ENCODE results near the gene SIK3. TPM values are rescaled to one million over a fixed set of nuclear protein-coding genes. Genes with fewer than 3 reads are reported as not detected.

The SIK3 gene
- total and polyA plus RNA-seq, 2 donors (not counting 3 experiments of a cell fraction or from before 2014, with no cell fraction given): 10.3 to 21.3 TPM

DNA sequence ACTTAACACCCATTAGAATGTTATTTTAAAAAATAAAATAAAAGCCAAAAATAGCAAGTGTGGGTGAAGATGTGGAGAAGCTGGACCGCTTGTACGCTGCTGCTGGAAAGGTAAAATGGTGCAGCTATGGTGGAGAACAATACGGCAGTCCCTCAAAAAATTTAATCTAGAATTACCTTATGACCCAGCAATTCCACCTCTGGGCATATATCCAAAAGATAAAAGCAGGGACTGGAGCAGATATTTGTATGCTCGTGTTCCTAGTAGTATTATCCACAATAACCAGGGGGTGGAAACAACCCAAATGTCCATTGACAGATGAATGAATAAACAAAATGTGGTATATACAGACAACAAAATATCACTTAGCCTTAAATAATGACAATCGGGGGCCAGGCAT is 300.4 kb downstream of the SIK3 start:
- FAIRE-seq: no peak
- BruUV-seq (replicated peaks): no TSS peak
- Histone ChIP-seq H3K4me2 (ENCODE audit: insufficient read depth, low read length) (no peak overlapping the region), H3K4me3 (replicated peaks in 1 of 3; ENCODE audit: insufficient read depth in 1 of 3, low read depth in 1 of 3, low read length in 3 of 3) (no peak overlapping the region), H3K27me3 (ENCODE audit: control insufficient read depth in 2 of 2, insufficient read depth in 2 of 2, low read length in 2 of 2) (peaks cover 4 to 8% of the 10 kb centered on the region in 2 experiments), H3K36me3 (ENCODE audit: control insufficient read depth in 2 of 2, extremely low read depth in 1 of 2, insufficient read depth in 2 of 2, low read length in 2 of 2) (no peaks in the 10 kb centered on the region), H3K9ac (replicated peaks; ENCODE audit: extremely low read depth, insufficient read depth, low read length) (no peak overlapping the region), H4K20me1 (replicated peaks; ENCODE audit: control insufficient read depth, extremely low read depth, insufficient read depth, low read length) (no peaks in the 10 kb centered on the region), H3K9me1 (replicated peaks; ENCODE audit: control insufficient read depth, extremely low read depth, insufficient read depth, low read length) (no peaks in the 10 kb centered on the region), H3K79me2 (ENCODE audit: control insufficient read depth, insufficient read depth, low read length) (no peaks in the 10 kb centered on the region), H3K4me1 (ENCODE audit: control insufficient read depth, extremely low read depth, insufficient read depth, low read length) (no peaks in the 10 kb centered on the region), H3K27ac (ENCODE audit: insufficient read depth, low read depth, low read length) (no peak overlapping the region), H3K9me3 (replicated peaks; ENCODE audit: control insufficient read depth, insufficient read depth, low read length) (no peaks in the 10 kb centered on the region), H2AFZ (ENCODE audit: low read depth, low read length) (no peak overlapping the region)
- DNase-seq (ENCODE audit: low read depth, low spot score): no peak
- dilution Hi-C loops (cut with MboI; ENCODE audit: extremely low pct_ligation_motif_present, low sequenced_read_pairs) (no loop called here), intact Hi-C loops (cut with micrococcal nuclease) (no loop called here)
- POLR2A ChIA-PET: no interaction called here
- CTCF ChIA-PET: interaction anchor here (1.5 kb wide), 1 partner anchor 36 kb away, joined by 3 read pairs; no protein-coding TSS in a partner anchor
- TF ChIP-seq GATA2 (IDR thresholded peaks at IDR 0.05; ENCODE audit: insufficient read depth, insufficient read length, low read depth, low read length): no peak
- TF ChIP-seq, protein P1, sequence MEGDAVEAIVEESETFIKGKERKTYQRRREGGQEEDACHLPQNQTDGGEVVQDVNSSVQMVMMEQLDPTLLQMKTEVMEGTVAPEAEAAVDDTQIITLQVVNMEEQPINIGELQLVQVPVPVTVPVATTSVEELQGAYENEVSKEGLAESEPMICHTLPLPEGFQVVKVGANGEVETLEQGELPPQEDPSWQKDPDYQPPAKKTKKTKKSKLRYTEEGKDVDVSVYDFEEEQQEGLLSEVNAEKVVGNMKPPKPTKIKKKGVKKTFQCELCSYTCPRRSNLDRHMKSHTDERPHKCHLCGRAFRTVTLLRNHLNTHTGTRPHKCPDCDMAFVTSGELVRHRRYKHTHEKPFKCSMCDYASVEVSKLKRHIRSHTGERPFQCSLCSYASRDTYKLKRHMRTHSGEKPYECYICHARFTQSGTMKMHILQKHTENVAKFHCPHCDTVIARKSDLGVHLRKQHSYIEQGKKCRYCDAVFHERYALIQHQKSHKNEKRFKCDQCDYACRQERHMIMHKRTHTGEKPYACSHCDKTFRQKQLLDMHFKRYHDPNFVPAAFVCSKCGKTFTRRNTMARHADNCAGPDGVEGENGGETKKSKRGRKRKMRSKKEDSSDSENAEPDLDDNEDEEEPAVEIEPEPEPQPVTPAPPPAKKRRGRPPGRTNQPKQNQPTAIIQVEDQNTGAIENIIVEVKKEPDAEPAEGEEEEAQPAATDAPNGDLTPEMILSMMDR (IDR thresholded peaks at IDR 0.05; ENCODE audit: extremely low read depth in 1 of 2, insufficient read depth in 1 of 2, low read depth in 1 of 2, low read length in 2 of 2): no peak

DNA sequence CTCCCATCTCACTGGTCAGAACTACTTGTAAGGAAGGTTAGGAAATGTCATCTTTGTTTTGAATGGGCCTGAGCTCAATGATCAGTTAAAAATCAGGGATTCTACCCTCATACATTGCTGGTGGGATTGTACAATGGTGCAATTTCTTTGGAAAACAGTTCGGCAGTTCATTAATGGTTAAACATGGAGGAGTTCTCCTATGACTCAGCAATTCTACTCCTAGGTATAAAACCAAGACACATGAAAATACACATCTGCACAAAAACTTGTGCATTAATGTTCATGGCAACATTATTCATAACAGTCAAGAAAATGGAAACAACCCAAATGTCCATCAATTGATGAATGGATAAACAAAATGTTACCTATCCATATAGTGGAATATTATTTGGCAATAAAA is 301.7 kb downstream of the SIK3 start:
- H4K20me1 ChIP-seq (replicated peaks; ENCODE audit: control insufficient read depth, extremely low read depth, insufficient read depth, low read length): no peaks in the 10 kb centered on the region
- no peak overlapping the region for H3K9ac ChIP-seq (replicated peaks; ENCODE audit: extremely low read depth, insufficient read depth, low read length)
- H3K4me1 ChIP-seq (ENCODE audit: control insufficient read depth, extremely low read depth, insufficient read depth, low read length): no peaks in the 10 kb centered on the region
- no peaks in the 10 kb centered on the region for H3K9me3 ChIP-seq (replicated peaks; ENCODE audit: control insufficient read depth, insufficient read depth, low read length)
- DNase-seq (ENCODE audit: low read depth, low spot score): no peak
- FAIRE-seq: no peak
- no peak overlapping the region for H3K4me3 ChIP-seq (replicated peaks in 1 of 3; ENCODE audit: insufficient read depth in 1 of 3, low read depth in 1 of 3, low read length in 3 of 3)
- intact Hi-C loops (cut with micrococcal nuclease) (no loop called here), dilution Hi-C loops (cut with MboI; ENCODE audit: extremely low pct_ligation_motif_present, low sequenced_read_pairs) (no loop called here)
- TF ChIP-seq POLR2AphosphoS5 (IDR thresholded peaks at IDR 0.05; ENCODE audit: insufficient read depth, low read depth, low read length) (no peak), FOS (IDR thresholded peaks at IDR 0.05; ENCODE audit: borderline replicate concordance, insufficient read depth, low read length) (no peak), MYC (IDR thresholded peaks at IDR 0.05; ENCODE audit: low read depth, low read length) (no peak), MAX (IDR thresholded peaks at IDR 0.05; ENCODE audit: insufficient read depth, insufficient read length) (no peak), GATA2 (IDR thresholded peaks at IDR 0.05; ENCODE audit: insufficient read depth, insufficient read length, low read depth, low read length) (no peak), EZH2 (IDR thresholded peaks at IDR 0.05; ENCODE audit: borderline replicate concordance, low read depth, low read length, severe bottlenecking) (no peak), POLR2A (IDR thresholded peaks at IDR 0.05; ENCODE audit: low read depth, low read length) (no peak), JUN (IDR thresholded peaks at IDR 0.05; ENCODE audit: borderline replicate concordance, insufficient read depth, insufficient read length, low read depth) (no peak)
- TF ChIP-seq, protein P1 (IDR thresholded peaks at IDR 0.05; ENCODE audit: extremely low read depth in 1 of 2, insufficient read depth in 1 of 2, low read depth in 1 of 2, low read length in 2 of 2): no peak
- H3K79me2 ChIP-seq (ENCODE audit: control insufficient read depth, insufficient read depth, low read length): no peaks in the 10 kb centered on the region
- H3K36me3 ChIP-seq (ENCODE audit: control insufficient read depth in 2 of 2, extremely low read depth in 1 of 2, insufficient read depth in 2 of 2, low read length in 2 of 2): no peaks in the 10 kb centered on the region
- no peak overlapping the region for H3K4me2 ChIP-seq (ENCODE audit: insufficient read depth, low read length)
- no peaks in the 10 kb centered on the region for H3K9me1 ChIP-seq (replicated peaks; ENCODE audit: control insufficient read depth, extremely low read depth, insufficient read depth, low read length)
- ChIA-PET POLR2A (no interaction called here), CTCF (interaction anchor here (1.5 to 1.8 kb wide), 2 partner anchors 37 to 39 kb away, joined by 3 to 6 read pairs; no protein-coding TSS in a partner anchor)
- no TSS peak for BruUV-seq (replicated peaks)
- H3K27ac ChIP-seq (ENCODE audit: insufficient read depth, low read depth, low read length): no peak overlapping the region
- H3K27me3 ChIP-seq (ENCODE audit: control insufficient read depth in 2 of 2, insufficient read depth in 2 of 2, low read length in 2 of 2): peaks cover 4 to 8% of the 10 kb centered on the region in 2 experiments
- no peak overlapping the region for H2AFZ ChIP-seq (ENCODE audit: low read depth, low read length)

Measured in endothelial cell of umbilical vein (primary cell).